Vagina (tissue), 2 donors: Measurements from ENCODE around the gene FGF12. TPM values are rescaled to one million over a fixed set of nuclear protein-coding genes. Genes with fewer than 3 reads are reported as not detected.
"Not testable (repeated sequence)": the region's sequence is repeated elsewhere in the genome, so short reads cannot be mapped to it uniquely, and the experiment has no call there.

Experiments used
- DNase-seq, 2 donors: peaks; one replicate each; pipeline ENCODE4 v3.0.0-alpha.2; 2017; ENCODE audit errors: extremely low spot score in 2 of 2
- H3K27ac ChIP-seq: fragments of 200-600 bp; sonication (generic); one replicate; pipeline ENCODE4 v1.5.1; 2019
- H3K27me3 ChIP-seq: fragments of 200-600 bp; sonication (generic); one replicate; pipeline ENCODE4 v1.5.1; 2019
- H3K36me3 ChIP-seq, 2 donors: fragments of 200-600 bp; sonication (generic); one replicate each; pipeline ENCODE4 v1.5.1; 2017 to 2019
- H3K4me1 ChIP-seq: fragments of 200-600 bp; sonication (generic); one replicate; pipeline ENCODE4 v1.5.1; 2019
- H3K4me3 ChIP-seq, 2 donors: fragments of 200-600 bp; sonication (generic); 1 replicate in 1 of 2; 2 replicates in 1 of 2; pipeline ENCODE4 v1.5.1; 2016 to 2019
- H3K9me3 ChIP-seq: fragments of 200-600 bp; sonication (generic); one replicate; pipeline ENCODE4 v1.5.1; 2019
- POLR2A ChIP-seq, 2 donors: fragments of 450-650 bp; IDR thresholded peaks; one replicate each; pipeline ENCODE4 v1.6.1; 2017; ENCODE audit warnings: antibody characterized with exemption in 2 of 2, mild to moderate bottlenecking in 2 of 2, moderate library complexity in 2 of 2
- POLR2AphosphoS5 ChIP-seq, 2 donors: sonication (generic); formaldehyde crosslinking; IDR thresholded peaks; one replicate each; pipeline ENCODE4 v1.9.0; 2017; ENCODE audit warnings: antibody characterized with exemption in 2 of 2, mild to moderate bottlenecking in 2 of 2, low read depth in 1 of 2; ENCODE audit not compliant: insufficient read depth in 1 of 2
- intact Hi-C: fragments of 100-400 bp; cut with DNase I; formaldehyde crosslinking; loops from one replicate; pipeline ENCODE4 v1.15.1; 2023
- total RNA-seq: library from RNA; depleted of rRNA; stranded (reverse); fragments of >200 nt; gene quantifications from one replicate; pipeline ENCODE4 v1.2.3, GENCODE V29; 2016
- TF ChIP-seq, protein P1 (sequence below), 3 experiments: fragments of 450-650 bp in 2 of 3; fragments of 200-600 bp in 1 of 3; sonication (generic) in 1 of 3; IDR thresholded peaks; one replicate each; pipeline ENCODE4 v1.5.1; 2017 to 2019; ENCODE audit warnings: antibody characterized with exemption in 3 of 3, mild to moderate bottlenecking in 2 of 3, moderate library complexity in 2 of 3

FGF12 gene
- total RNA-seq, 1 donor from 2014 or later: 1.5 TPM

DNA sequence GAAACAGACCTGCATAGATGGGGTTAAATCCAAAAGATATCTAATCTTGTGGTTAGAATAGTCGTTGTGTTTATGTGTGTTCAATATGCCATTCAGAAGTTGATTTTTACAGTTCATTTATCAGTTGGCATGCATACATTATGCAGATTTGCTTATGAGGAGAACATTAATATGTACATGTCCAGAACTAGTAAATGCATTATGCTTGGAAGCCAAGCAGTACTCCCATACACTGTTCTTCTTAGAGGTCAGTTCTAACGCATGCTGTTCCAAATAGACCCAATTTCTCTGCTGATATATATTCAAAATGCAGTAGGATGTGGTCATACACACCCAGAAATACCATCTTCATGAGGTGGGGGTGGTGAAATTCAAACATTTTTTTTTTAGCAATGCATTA lies 956 bp downstream of the FGF12 start:
- Histone ChIP-seq H3K27me3 (no peaks in the 10 kb centered on the region), H3K27ac (no peak overlapping the region), H3K9me3 (no peaks in the 10 kb centered on the region), H3K4me1 (peaks cover 6% of the 10 kb centered on the region), H3K36me3 (no peaks in the 10 kb centered on the region), H3K4me3 (no peak overlapping the region)
- TF ChIP-seq, protein P1, sequence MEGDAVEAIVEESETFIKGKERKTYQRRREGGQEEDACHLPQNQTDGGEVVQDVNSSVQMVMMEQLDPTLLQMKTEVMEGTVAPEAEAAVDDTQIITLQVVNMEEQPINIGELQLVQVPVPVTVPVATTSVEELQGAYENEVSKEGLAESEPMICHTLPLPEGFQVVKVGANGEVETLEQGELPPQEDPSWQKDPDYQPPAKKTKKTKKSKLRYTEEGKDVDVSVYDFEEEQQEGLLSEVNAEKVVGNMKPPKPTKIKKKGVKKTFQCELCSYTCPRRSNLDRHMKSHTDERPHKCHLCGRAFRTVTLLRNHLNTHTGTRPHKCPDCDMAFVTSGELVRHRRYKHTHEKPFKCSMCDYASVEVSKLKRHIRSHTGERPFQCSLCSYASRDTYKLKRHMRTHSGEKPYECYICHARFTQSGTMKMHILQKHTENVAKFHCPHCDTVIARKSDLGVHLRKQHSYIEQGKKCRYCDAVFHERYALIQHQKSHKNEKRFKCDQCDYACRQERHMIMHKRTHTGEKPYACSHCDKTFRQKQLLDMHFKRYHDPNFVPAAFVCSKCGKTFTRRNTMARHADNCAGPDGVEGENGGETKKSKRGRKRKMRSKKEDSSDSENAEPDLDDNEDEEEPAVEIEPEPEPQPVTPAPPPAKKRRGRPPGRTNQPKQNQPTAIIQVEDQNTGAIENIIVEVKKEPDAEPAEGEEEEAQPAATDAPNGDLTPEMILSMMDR (IDR thresholded peaks at IDR 0.05): no peak
- TF ChIP-seq POLR2AphosphoS5 (IDR thresholded peaks at IDR 0.05; ENCODE audit: insufficient read depth in 1 of 2, low read depth in 1 of 2): no peak
- no peak for TF ChIP-seq POLR2A (IDR thresholded peaks at IDR 0.05)
- no peak for DNase-seq
- intact Hi-C loops: no loop called here

- Histone ChIP-seq H3K4me1 (no peaks in the 10 kb centered on the region), H3K4me3 (no peak overlapping the region), H3K27me3 (no peaks in the 10 kb centered on the region), H3K36me3 (no peaks in the 10 kb centered on the region), H3K9me3 (no peaks in the 10 kb centered on the region), H3K27ac (no peak overlapping the region)
- TF ChIP-seq, protein P1 (IDR thresholded peaks at IDR 0.05): no peak
- TF ChIP-seq POLR2AphosphoS5 (IDR thresholded peaks at IDR 0.05; ENCODE audit: insufficient read depth in 1 of 2, low read depth in 1 of 2) (no peak), POLR2A (IDR thresholded peaks at IDR 0.05) (no peak)
- DNase-seq: no peak
- intact Hi-C loops: no loop called here
Measured at GRCh38 chr3:192719964-192720363, 7.4 kb downstream of the FGF12 start.

DNA sequence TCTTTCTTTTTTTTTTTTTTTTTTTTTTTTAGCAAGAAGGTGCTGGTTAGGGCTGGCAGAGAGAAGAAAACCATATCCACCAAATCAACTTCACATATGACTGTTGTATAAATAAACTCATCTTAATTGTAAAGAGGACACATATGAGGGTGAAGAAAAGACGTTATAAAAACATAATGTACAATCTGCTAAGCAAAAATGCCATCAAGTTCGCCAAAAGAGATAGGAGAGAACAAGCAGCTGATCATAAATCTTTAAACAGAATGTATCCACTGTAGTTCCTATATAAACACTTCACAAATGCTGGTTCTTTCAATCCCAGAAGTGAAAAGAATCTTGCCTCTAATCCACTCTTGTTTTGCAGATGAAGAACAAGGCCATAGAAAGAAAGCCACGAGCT lies 9.2 kb downstream of the FGF12 start:
- no peak for TF ChIP-seq POLR2A (IDR thresholded peaks at IDR 0.05)
- TF ChIP-seq, protein P1 (IDR thresholded peaks at IDR 0.05): no peak
- no peak for TF ChIP-seq POLR2AphosphoS5 (IDR thresholded peaks at IDR 0.05; ENCODE audit: insufficient read depth in 1 of 2, low read depth in 1 of 2)
- Histone ChIP-seq H3K4me1 (no peaks in the 10 kb centered on the region), H3K27me3 (no peaks in the 10 kb centered on the region), H3K4me3 (no peak overlapping the region), H3K36me3 (no peaks in the 10 kb centered on the region), H3K27ac (no peak overlapping the region), H3K9me3 (no peaks in the 10 kb centered on the region)
- no peak for DNase-seq
- intact Hi-C loops: no loop called here

DNA sequence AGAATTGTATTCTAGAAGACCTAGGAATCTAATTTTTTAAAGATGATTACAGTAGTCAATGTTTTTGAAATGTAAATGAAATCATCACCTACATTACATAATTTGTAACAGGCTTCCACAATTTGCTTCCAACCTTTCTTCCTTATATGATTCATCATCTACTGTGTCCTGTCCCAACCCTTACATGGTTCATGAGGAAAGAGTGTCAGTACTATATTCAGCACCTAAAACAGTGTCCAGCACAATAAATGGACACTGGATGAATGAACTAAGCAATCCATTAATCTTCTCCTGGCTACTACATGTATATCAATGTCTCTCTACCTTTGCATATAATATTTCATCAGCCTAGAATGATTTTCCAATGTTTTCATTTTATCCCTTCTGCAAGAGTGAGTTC lies 12.2 kb downstream of the FGF12 start:
- Histone ChIP-seq H3K4me3 (no peak overlapping the region), H3K27ac (no peak overlapping the region), H3K27me3 (no peaks in the 10 kb centered on the region), H3K36me3 (no peaks in the 10 kb centered on the region), H3K9me3 (no peaks in the 10 kb centered on the region), H3K4me1 (no peaks in the 10 kb centered on the region)
- intact Hi-C loops: no loop called here
- no peak for DNase-seq
- TF ChIP-seq POLR2A (IDR thresholded peaks at IDR 0.05) (no peak), POLR2AphosphoS5 (IDR thresholded peaks at IDR 0.05; ENCODE audit: insufficient read depth in 1 of 2, low read depth in 1 of 2) (no peak)
- TF ChIP-seq, protein P1 (IDR thresholded peaks at IDR 0.05): no peak

- H3K36me3 ChIP-seq, H3K4me3 ChIP-seq, H3K27ac ChIP-seq, DNase-seq, H3K9me3 ChIP-seq, intact Hi-C loops, H3K4me1 ChIP-seq, H3K27me3 ChIP-seq: not testable (repeated sequence)
Measured at GRCh38 chr3:192711126-192711525, 16.2 kb downstream of the FGF12 start.

DNA sequence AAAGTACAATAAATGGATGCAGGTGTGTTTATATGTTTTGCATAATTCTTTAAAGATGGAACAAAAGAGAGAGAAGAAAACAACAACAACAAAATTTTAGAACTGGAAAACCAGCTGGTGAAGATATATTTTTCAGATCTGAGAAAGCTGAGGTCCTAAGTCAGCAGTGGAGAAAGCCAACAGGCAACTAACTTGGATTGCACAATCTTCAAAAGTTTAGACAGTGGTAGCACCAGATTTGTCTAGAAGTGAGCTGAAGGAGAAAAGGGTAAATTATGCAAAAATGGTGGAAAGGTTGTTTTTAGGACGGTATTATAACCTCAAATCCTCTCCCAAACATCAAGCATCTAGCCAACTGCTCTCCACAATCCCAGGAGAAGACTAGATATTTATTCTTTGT lies 17.0 kb downstream of the FGF12 start:
- Histone ChIP-seq H3K36me3 (no peaks in the 10 kb centered on the region), H3K4me3 (no peak overlapping the region), H3K9me3 (no peaks in the 10 kb centered on the region), H3K4me1 (no peaks in the 10 kb centered on the region), H3K27me3 (no peaks in the 10 kb centered on the region), H3K27ac (no peak overlapping the region)
- TF ChIP-seq POLR2A (IDR thresholded peaks at IDR 0.05): no peak
- TF ChIP-seq POLR2AphosphoS5 (IDR thresholded peaks at IDR 0.05; ENCODE audit: insufficient read depth in 1 of 2, low read depth in 1 of 2): no peak
- TF ChIP-seq, protein P1 (IDR thresholded peaks at IDR 0.05): no peak
- intact Hi-C loops: no loop called here
- DNase-seq: no peak
